HG02571 (cell line): ENCODE measurements around the gene PMEPA1.

Experiments used
- ATAC-seq: cut with Tn5 transposase; IDR thresholded peaks from one replicate; pipeline ENCODE4 v1.9.1; 2021; ENCODE audit warnings: mild to moderate bottlenecking, moderate library complexity; ENCODE audit not compliant: unreplicated experiment

Gene PMEPA1

DNA sequence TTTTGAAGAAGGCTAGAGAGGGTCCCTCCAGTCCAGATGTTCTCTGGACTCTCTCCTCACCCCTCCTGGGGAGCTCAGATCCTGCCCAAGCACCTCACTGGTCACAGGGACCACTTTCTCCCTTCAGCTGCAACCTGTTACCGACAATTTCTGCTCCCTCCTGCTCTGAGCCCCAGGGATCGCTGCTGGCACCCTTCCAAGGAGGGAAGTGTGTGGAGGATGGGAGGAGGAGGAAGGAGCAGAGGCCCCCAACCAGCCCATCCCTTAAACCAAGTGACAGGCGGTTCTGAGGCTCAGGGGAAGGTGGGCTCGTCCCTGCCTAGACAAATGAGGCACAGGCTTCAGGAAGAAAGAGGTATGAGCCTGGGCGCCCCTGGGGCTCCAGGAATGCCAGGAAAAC lies 13.9 kb downstream of the PMEPA1 start:
- no peak for ATAC-seq

DNA sequence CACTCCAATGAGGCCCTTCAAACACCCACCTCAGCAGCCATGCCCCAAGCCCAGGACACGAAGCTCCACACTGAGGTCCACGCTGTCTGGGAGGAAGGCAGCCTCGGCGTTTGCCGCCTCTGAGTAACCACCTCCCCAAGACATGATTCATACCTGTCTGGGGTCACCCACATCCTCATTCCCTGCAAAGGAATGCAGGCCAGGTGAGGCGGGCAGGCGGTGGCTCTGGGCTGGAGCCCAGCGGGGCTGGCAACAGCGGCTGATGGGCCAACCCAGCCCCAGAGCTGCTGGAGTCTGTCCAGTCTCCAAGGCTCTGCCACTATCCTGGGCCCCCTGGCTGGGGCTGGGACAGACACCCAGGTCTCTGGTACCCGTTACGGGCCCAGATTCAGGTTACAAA lies 14.8 kb downstream of the PMEPA1 start:
- no peak for ATAC-seq

DNA sequence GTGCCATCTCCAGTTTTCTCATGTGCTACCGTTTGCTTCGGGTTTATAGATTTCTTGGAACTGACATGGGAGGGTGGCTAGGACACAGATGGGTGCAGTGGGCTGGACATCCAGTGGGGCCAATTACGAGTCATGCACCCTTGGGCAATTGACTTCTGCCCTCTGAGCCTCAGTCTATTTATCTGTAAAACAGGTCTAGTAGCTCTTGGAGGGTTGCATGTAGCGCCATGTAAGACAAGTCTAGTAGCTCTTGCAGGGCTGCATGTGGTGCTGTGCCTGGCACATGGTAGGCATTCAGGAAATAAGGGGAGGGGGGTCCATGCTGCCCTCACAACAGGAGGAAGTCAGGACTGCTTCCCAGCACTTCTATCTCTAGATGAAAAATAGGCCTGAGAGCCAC lies 15.3 kb downstream of the PMEPA1 start:
- no peak for ATAC-seq

DNA sequence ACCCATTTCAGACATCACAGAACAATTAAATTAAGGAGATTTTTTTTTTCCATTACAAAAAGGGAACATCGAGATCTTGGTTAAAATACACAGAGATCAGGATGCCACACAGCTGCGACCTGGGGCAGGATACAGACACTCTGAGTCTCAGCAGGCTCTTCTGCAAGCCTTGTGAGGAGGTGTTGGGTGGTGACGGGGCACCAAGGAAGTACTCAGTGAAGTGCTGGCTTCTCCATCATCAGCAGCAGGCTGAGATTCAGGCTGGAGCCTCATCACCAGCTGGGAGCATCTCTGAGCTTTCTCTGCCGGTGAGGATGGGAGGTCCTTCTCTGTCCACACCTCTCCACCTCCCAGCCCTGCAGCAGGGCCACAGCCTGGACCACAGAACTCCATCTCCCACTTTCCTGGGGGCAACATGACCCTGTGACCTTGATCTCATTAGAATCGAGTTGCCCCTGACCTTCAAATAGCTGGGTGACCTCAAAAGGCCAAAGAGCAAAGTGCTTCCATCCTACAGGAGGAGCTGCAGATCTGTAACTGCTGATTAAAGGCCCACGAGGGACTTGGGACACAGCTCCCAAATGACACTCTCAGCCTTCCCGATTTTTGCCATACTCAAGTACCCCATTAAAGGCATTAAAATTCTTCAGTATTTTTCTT lies 16.0 kb downstream of the PMEPA1 start:
- ATAC-seq, result no peak

DNA sequence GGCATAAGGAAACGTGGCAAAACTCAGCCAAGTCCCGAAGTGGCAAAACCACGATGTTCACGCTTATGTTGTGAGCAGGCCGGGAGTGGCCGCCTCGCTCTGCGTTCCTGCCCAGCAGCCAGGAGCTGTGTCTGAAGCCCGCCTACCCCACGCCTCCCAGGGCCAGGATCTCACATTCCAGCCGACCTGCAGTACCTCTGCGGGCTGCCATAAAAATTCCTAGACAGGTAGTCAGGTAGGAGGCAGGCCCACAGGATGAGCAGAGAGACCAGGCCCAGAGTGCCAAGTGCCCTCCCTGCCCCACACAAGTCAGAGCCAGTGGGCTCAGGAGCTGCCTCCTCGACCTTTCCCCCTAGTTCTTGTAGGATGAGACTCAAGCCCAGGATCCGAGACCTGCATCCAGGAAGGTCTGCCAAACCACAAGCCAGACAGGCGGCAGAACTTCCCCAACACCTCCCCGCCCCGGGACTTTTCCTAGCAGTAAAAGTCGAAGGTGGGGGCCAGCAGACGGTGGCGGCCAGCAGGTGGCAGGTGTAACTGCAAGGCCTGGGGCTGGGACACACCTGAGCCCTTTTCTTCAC lies 16.7 kb downstream of the PMEPA1 start:
- no peak for ATAC-seq

DNA sequence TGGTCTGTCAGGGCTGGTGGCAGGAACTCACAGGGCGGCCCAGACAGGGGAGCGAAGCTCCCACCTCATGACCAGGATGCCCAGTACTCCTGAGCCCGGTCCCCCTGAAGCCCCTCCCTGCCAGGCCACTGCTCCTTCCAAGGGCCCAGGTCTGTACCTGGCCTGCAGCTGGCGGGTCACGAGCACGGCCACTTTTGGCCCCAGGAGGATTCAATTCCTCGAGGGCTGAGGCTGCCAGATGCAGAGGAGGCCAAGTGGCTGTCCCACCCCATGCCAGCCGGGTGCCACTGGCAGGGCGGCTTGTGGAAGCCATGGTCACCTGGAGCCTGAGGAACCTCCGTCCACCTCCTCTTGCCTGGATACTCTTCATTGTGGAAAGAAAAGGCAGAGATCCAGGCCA lies 17.4 kb downstream of the PMEPA1 start:
- ATAC-seq, result no peak

DNA sequence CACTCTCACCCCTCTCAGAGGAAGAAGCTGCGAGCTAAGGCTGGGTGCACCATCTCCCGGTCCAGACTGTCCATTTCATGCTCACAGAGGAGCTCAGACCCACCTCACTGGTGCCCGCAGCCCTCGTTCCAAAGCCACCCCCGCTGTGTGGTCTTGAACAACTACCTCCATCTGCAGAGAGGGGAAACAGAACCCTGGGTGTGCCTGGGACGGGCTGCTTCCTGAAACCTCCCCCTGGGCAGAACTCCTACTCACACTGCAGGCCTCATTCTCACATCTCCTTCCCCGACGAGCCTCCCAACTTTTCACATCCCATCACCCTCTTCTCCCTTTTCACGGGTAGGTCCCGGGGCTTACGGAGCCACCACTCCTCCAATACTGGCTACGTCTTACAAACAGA lies 18.1 kb downstream of the PMEPA1 start:
- no peak for ATAC-seq

DNA sequence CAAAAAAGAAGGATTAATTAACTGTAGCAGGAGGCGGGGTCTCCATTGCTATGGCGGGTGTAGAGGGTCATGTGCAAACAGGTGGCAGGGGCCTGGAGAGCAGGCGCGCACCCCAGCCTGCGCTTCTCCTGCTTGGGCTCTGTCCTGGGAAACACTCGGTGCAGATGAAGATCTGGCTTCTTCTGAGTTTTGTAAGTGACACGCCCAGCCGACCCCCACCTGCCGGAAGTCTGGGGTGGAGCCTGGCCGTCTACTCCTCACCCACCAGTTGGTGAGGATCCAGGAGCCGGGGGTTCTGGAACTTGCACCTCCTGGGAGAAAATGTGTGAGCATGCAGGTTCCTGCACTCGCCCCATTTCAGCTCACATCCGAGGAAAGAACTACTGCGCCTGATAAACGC lies 19.3 kb downstream of the PMEPA1 start:
- no peak for ATAC-seq

DNA sequence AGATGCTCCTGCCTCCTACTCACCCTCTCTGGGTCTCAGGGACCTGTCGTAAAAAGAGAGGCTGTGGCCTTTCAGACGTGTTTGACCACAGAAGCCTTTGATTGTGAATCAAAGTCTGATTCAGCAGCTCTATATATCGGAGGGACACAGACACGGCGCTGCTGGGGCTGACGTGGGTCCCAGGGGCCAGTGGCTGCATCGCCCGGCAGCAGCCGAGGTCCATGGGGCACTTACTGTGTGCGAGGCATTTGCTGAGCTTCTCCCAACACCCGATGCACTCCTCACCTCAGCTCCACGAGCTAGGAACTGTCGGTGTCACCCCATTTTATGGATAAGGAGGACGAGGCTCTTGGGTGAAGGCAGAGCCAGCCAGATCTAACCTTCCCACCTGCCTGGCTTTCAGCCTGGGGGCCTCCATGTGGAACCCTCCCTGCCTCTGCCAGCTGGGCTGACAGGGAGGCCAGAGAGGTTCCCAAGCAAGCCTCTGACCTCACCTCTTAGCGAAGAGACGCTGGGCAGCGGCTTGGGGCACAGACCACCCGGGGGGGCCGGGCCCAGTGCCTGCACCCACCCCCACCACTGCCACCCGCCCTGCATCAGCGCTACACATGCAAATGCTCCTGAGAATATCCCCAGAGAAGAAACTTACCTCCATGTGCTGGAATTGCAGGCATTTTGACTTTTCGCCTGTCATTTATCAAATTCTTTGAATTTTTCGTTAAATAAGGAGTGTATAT lies 19.9 kb downstream of the PMEPA1 start:
- no peak for ATAC-seq

DNA sequence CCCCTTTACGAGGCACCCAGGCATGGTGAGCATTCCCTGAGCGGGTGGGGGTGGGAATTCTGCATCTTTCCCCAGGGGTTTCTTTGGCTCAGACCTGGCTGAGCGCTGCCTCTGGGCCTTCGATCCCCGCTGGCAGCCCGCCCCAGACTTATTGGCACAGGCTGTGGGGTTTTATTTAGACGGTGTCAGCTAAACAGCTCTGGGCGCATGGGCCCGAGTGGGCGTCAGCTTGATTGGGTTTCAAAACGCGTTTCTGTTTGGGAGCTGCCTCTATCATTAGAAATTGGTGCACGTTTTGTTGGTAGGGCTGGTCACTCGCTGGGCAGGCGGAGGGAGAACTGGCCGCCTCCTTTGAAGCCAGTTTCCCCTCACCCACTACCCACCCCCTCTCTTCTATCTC lies 21.0 kb downstream of the PMEPA1 start:
- no peak for ATAC-seq

DNA sequence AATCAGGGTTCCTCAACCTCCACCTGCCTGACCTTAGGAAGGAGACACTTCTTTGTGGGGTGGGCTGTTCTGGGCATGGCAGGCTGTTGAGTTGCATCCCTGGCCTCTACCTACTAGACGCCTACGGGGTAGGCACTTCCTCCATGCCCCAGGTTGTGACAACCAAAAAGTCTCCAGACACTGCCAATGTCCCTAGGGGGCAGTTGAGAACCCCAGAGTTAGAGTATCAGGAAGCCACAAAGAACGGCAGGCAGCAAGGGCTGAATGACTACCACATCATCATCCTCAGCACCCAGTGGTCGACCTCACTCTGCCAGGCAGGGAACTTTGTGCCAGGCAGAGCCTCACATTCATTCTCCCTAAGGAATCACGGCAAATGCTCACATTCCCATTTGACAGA lies 21.5 kb downstream of the PMEPA1 start:
- ATAC-seq, result no peak

DNA sequence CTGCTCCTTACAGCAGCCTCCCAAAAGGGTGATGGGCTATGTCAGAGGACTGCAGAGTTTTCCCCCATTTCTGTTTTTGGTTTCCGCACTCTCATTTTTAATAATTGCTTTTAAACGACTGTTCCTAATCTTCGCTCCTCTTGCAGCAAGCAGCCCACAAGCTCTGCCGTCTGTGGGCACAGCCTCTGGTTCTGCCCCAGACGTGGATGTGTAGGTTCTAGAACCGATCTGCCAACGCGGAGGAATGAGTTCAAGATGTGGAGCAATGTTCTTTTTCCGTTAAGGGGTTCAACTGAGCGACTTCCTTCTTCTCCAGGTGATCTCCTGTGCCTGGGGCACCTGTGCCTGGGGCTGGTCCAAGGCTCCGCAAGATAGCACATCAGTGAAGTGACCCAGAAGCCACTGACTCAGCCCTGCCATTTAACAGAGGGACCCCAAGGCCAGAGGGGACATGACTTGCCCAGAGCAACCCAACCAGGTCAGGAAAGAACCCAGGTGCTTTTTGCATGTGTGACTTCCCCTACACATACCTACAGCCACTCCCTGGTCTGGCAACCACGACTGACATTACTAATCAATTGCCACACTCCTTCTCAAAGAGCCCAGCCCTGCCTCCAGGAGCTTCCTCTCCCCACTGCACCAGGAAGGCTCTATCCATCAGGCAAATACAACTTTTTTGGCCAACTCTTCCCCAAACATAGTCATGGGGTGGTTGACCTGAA lies 22.7 kb downstream of the PMEPA1 start:
- no peak for ATAC-seq

DNA sequence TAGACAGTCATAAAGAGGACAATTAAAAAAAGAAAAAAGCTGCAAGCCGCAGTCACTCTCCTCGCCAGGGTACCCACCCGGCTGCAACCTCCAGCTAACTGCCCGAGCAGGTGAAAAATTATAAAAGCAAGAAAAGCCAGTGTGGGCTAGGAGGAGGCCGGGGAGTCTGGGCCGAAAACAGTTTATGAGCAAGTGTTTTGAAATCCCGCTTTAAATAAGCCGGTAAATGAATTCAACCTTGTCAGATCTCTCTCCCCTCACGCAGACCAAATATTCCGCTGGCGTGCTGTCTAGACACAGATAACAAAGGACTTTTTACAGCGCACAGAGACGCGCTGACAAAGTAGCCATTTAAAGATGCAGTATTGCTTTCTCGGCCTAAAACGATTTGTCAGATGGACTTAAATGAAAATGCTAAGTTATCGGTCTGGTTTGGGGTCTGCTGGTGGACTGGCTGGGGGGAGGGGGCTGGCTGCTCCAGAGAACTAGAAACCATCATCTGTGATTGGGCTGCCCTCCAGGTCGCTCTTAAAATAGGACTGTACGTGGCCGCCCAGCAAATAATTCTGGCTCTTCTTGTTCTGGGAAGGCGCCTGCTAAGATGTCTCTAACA lies 24.6 kb downstream of the PMEPA1 start:
- no peak for ATAC-seq

DNA sequence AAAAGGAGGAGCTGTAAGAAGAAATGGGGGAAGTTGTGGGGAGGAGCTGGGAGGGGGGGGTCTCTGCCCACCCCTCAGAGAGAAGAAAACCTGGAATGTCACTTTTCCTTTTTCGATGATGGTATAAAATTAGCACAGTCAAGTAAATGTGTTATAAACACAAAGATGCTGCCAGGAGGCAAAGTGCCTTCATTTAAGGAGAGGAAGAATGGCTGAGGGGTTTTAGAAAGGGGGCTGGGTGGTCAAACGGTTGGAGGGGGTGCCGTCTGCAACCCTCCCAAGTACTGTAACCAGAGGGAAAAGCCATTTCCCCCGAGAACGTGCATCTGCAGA lies 25.0 kb downstream of the PMEPA1 start:
- ATAC-seq, result no peak

DNA sequence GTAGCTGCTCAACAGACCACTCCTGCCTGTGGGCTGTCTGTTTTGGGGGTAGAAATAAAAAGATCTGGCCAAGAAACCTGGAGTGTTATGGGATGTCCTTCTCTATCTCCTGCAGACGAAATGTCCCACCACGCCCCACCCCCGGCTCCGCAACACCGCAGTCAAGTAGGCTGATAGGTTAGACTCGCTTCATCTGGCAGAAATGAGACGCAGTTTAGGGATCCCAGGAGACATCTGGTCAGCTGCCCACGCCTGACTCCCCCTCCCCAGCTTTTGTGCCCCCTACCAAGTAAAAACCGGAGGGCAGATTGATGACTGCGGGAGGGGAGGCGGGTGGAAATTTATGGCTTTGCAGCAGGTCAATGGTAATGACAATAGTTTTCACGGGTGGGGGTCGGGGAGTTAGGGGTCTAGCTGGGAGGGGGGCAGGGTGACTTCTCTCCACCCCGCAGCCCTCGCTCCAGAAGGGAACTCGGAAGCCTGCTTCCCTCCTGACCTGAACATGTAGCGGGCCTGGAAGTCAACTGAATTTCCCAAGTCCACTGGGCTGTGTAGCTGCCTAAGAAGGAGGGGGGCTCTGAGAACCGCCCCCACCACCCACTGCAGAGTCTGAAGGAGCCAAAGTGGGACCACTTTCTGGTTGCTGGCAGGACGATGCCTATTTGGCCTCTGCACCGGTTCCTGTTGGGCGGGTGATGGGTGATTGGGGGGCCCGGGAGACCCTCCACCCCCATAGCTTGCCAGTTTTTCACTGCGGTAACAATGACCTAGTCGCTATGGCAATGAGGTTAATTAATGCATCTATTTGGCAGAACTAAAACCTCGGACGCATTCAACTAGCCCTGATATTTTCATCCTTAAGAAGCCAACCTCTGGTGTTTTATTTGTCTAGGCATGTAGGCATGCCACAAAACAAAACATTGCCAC lies 25.7 kb downstream of the PMEPA1 start:
- ATAC-seq, result no peak

DNA sequence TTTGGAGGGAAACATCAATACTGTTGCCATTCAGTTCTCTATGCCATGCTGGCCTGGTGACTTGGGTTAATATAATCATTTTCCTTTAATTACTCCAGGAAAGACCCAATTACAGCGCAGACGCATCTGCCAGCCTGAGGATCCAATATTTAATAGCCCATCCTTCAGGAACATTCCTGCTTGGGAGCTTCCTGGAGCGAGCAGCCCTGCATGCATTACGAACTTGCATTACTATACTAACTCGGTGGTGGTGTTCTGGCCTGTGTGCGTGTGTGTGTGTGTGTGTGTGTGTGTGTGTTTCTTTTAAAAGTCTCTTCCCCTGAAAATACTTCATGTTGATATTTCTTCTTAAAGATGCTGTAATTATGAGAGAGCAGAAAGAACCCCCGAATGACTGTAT lies 26.5 kb downstream of the PMEPA1 start:
- no peak for ATAC-seq

DNA sequence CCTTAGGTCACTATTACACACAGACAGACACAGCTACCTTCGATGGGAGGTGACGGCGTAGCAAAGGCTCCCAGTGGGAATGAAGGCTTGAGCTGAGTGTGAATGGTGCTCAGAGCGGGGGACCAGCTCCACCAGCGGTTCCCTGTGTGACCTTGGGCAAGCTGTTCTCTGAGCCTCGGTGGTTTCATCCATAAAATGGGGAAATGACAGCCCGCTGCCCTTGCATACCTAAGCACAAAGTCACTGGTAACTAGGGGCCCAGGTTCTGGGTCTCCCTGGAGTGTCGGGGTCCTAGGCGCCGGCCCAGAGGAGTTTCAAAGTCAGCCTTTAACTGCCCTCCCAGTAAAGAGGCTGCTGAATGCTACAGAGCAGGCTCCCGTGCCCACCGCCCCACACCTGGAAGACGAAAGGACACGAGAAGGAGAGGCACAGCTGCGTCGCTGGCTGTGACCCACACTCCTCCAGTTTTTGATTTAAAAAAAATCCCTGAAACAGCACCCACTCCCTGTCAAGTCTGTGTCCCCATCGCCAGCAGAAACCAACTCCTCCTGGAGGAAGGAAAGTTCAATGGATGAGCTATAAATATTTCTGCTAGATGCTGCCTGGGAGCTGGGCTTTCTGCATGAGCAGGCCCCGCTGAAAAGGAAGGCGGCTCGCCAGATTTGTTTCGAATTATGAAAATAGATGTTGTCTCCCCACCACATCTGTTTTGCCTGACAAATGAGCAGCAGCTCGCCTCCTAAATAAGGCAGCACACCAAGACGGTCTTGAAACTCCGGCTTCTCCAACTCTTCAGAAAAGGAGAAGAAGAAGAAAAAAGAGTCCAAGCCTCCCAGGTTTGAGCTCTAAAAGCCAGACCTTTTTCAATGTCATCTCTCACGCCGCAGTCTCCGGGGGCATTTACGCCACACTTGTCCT lies 27.4 kb downstream of the PMEPA1 start:
- ATAC-seq, result peak; percentile 23

DNA sequence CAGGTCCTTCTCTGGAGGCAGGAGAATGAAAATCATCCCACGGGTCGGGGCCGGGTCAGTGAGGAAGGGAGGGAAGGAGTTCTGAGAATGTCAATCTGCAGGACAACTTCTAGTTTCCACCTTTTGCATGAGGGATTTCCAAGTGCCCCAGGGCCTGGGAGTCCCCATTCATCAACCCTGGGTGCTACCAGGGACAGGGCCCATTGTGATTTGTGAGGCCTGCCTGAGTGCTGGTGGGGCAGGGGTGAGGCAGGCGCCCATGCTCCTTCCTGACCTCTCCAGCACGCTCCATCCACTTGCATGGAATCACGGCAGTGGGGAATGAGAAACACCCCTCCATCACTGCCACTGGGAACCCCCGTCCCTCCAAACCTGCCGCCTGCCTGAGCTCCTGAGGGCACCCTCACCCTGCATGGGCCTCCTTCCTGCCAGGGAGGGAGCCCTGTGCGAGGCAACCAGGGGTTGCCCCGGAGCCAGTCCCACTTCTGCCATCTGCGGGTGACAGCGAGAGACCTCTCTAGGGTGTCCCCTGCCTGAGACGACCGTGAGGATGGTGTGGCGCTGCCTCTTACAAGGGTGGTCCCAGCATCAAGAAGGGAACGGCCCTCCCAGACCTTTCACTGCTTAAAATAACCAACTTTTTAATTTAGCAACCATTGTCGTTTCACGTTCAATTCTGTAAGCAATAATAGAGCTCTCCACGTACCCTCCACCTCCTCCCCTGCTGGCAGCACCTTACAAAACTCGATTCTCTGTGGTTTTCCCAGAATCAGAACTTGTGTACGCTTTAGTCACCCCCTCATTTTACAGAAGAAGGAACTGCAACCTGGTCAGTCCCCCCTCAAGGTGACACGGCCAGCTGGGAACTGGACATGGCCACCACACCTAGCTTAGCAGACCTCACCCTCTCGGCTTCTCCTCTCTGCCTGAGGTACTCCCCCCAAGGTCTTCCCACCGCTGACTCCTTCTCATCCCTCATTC lies 28.6 kb downstream of the PMEPA1 start:
- peak; percentile 1 for ATAC-seq
